GM21381 (cell line): ENCODE measurements around the gene ITIH3.

ENCODE experiments used
- ATAC-seq: cut with Tn5 transposase; IDR thresholded peaks from one replicate; pipeline ENCODE4 v1.9.1; 2021; ENCODE audit warnings: mild to moderate bottlenecking, moderate library complexity; ENCODE audit not compliant: unreplicated experiment

Gene ITIH3

GRCh38 chr3:52779011-52779836, 15.4 kb upstream of the ITIH3 start:
- peak; percentile 76 for ATAC-seq

- ATAC-seq: no peak
These were observed 14.6 kb upstream of the ITIH3 start for GRCh38 chr3:52779837-52780585.

- ATAC-seq: no peak
These were observed 12.9 kb upstream of the ITIH3 start for GRCh38 chr3:52781741-52782140.

GRCh38 chr3:52782412-52783210, 12.0 kb upstream of the ITIH3 start:
- no peak for ATAC-seq

- no peak for ATAC-seq
These were observed 11.4 kb upstream of the ITIH3 start for GRCh38 chr3:52783211-52783555.

- ATAC-seq: no peak
These were observed 10.5 kb upstream of the ITIH3 start for GRCh38 chr3:52784021-52784621.

GRCh38 chr3:52784931-52785590, 9.5 kb upstream of the ITIH3 start:
- no peak for ATAC-seq

GRCh38 chr3:52786330-52787215, 8.0 kb upstream of the ITIH3 start:
- ATAC-seq: no peak

- no peak for ATAC-seq
These were observed 7.3 kb upstream of the ITIH3 start for GRCh38 chr3:52787246-52787645.

GRCh38 chr3:52787672-52788625, 6.6 kb upstream of the ITIH3 start:
- no peak for ATAC-seq

- ATAC-seq: no peak
These were observed 5.5 kb upstream of the ITIH3 start for GRCh38 chr3:52788890-52789745.

GRCh38 chr3:52789746-52790040, 4.9 kb upstream of the ITIH3 start:
- ATAC-seq: no peak

GRCh38 chr3:52790337-52790736, 4.3 kb upstream of the ITIH3 start:
- no peak for ATAC-seq

GRCh38 chr3:52790741-52791140, 3.9 kb upstream of the ITIH3 start:
- ATAC-seq: no peak

GRCh38 chr3:52791366-52791765, 3.2 kb upstream of the ITIH3 start:
- no peak for ATAC-seq

GRCh38 chr3:52791928-52792327, 2.7 kb upstream of the ITIH3 start:
- no peak for ATAC-seq

- no peak for ATAC-seq
These were observed 2.2 kb upstream of the ITIH3 start for GRCh38 chr3:52792413-52792812.
